GM12878 (cell line): Measurements from ENCODE around the gene HOXC12. TPM values are rescaled to one million over a fixed set of nuclear protein-coding genes. Genes with fewer than 3 reads are reported as not detected.
A peak's percentile ranks its signal among the peaks of the same experiment; 100 is the strongest.

Experiments used
- BACH1 ChIP-seq: fragments of 450-650 bp; IDR thresholded peaks from 2 replicates; pipeline ENCODE4 v1.6.1; 2017; ENCODE audit warnings: mild to moderate bottlenecking, borderline replicate concordance
- BRCA1 ChIP-seq: IDR thresholded peaks from 2 replicates; pipeline ENCODE4 v1.6.1; 2011; ENCODE audit warnings: low read depth, low read length, improper control_type of control experiment
- EP300 ChIP-seq, 2 experiments: fragments of 150-350 bp in 1 of 2; IDR thresholded peaks; 2 replicates each; pipeline ENCODE4 v1.6.1; 2011 to 2012; ENCODE audit warnings: low read depth in 2 of 2, low read length in 2 of 2, borderline replicate concordance in 1 of 2, improper control_type of control experiment in 1 of 2, inconsistent platforms in 1 of 2; ENCODE audit not compliant: control insufficient read depth in 1 of 2
- ETV6 ChIP-seq, 2 experiments: fragments of 450-650 bp in 1 of 2; IDR thresholded peaks in 1 of 2; conservative IDR thresholded peaks in 1 of 2; 2 replicates each; pipeline ENCODE4 v1.6.1; 2014; ENCODE audit warnings: antibody characterized with exemption in 1 of 2, borderline replicate concordance in 1 of 2, low read depth in 1 of 2, mild to moderate bottlenecking in 1 of 2, moderate library complexity in 1 of 2
- IKZF1 ChIP-seq: fragments of 450-650 bp; conservative IDR thresholded peaks from 2 replicates; pipeline ENCODE4 v1.6.1; 2017; ENCODE audit warnings: antibody characterized with exemption, mild to moderate bottlenecking
- JUND ChIP-seq: IDR thresholded peaks from 2 replicates; pipeline ENCODE4 v1.6.1; 2012; ENCODE audit warnings: low read depth, mild to moderate bottlenecking, low read length, improper control_type of control experiment, moderate library complexity
- MEF2A ChIP-seq: IDR thresholded peaks from 2 replicates; pipeline ENCODE4 v1.6.1; 2011; ENCODE audit warnings: low read depth, mild to moderate bottlenecking, low read length, moderate library complexity; ENCODE audit not compliant: insufficient read depth
- MTA2 ChIP-seq: fragments of 450-650 bp; IDR thresholded peaks from 2 replicates; pipeline ENCODE4 v1.6.1; 2016; ENCODE audit warnings: low read depth, mild to moderate bottlenecking, moderate library complexity
- NFIC ChIP-seq: IDR thresholded peaks from 2 replicates; pipeline ENCODE4 v1.6.1; 2012; ENCODE audit warnings: low read depth, mild to moderate bottlenecking, inconsistent platforms, low read length, moderate library complexity
- NFYB ChIP-seq: IDR thresholded peaks from 2 replicates; pipeline ENCODE4 v1.6.1; 2011; ENCODE audit warnings: low read depth, mild to moderate bottlenecking, low read length, improper control_type of control experiment, moderate library complexity; ENCODE audit not compliant: insufficient read depth
- PML ChIP-seq: IDR thresholded peaks from 2 replicates; pipeline ENCODE4 v1.6.1; 2012; ENCODE audit warnings: low read length, inconsistent platforms
- RAD51 ChIP-seq: fragments of 450-650 bp; IDR thresholded peaks from 2 replicates; pipeline ENCODE4 v1.6.1; 2016; ENCODE audit warnings: moderate library complexity, mild to moderate bottlenecking, inconsistent platforms
- SIX5 ChIP-seq: IDR thresholded peaks from 2 replicates; pipeline ENCODE4 v1.6.1; 2011; ENCODE audit warnings: mild to moderate bottlenecking, low read depth, low read length, moderate library complexity; ENCODE audit not compliant: severe bottlenecking
- SMARCA5 ChIP-seq: fragments of 450-650 bp; IDR thresholded peaks from 2 replicates; pipeline ENCODE4 v1.6.1; 2017; ENCODE audit warnings: mild to moderate bottlenecking
- SREBF2 ChIP-seq: IDR thresholded peaks from 2 replicates; pipeline ENCODE4 v1.6.1; 2012; ENCODE audit warnings: mild to moderate bottlenecking, low read length
- TAF1 ChIP-seq: IDR thresholded peaks from 2 replicates; pipeline ENCODE4 v1.6.1; 2011; ENCODE audit warnings: mild to moderate bottlenecking, low read depth, low read length, borderline replicate concordance
- TCF12 ChIP-seq: IDR thresholded peaks from 2 replicates; pipeline ENCODE4 v1.6.1; 2011; ENCODE audit warnings: low read depth, mild to moderate bottlenecking, low read length
- TCF3 ChIP-seq: IDR thresholded peaks from 2 replicates; pipeline ENCODE4 v1.6.1; 2012; ENCODE audit warnings: low read depth, mild to moderate bottlenecking, low read length, borderline replicate concordance; ENCODE audit not compliant: insufficient read depth
- YY1 ChIP-seq: IDR thresholded peaks from 2 replicates; pipeline ENCODE4 v1.6.1; 2011; ENCODE audit warnings: low read depth, mild to moderate bottlenecking, low read length
- ZBED1 ChIP-seq: IDR thresholded peaks from 2 replicates; pipeline ENCODE4 v1.6.1; 2016; ENCODE audit warnings: borderline replicate concordance
- ZNF207 ChIP-seq: fragments of 450-650 bp; IDR thresholded peaks from 2 replicates; pipeline ENCODE4 v1.6.1; 2014; ENCODE audit warnings: antibody characterized with exemption, mild to moderate bottlenecking, borderline replicate concordance
- ZNF622 ChIP-seq: fragments of 450-650 bp; IDR thresholded peaks from 2 replicates; pipeline ENCODE4 v1.6.1; 2017; ENCODE audit warnings: mild to moderate bottlenecking, inconsistent platforms
- polyA plus RNA-seq, 11 experiments: library from polyadenylated mRNA; depleted of rRNA in 4 of 11; unstranded in 6 of 11; stranded (reverse) in 5 of 11; fragments of >200 nt; fragmentation: Nextera tagmentation in 4 of 11; fragmentation: Illumina TruSeq in 1 of 11; extraction: Ambion mirVana in 4 of 11; extraction: Trizol in 1 of 11; gene quantifications; 1 replicate in 1 of 11; 2 replicates in 10 of 11; pipeline versions ENCODE4 v1.2.1 to v1.2.3, GENCODE V29; 2011 to 2016; ENCODE audit warnings: inconsistent platforms in 2 of 11, missing spikeins in 2 of 11, low read depth in 1 of 11
- total RNA-seq, 4 experiments: library from RNA; depleted of rRNA in 3 of 4; stranded (reverse); fragments of >200 nt in 3 of 4; fragmentation: Illumina TruSeq in 1 of 4; extraction: Trizol in 1 of 4; gene quantifications; 2 replicates each; pipeline versions ENCODE4 v1.2.1 to v1.2.3, GENCODE V29; 2013 to 2021
- TF ChIP-seq, protein P1 (sequence below): IDR thresholded peaks from 2 replicates; pipeline ENCODE4 v1.6.1; 2011; ENCODE audit warnings: low read depth, low read length, improper control_type of control experiment, borderline replicate concordance
- TF ChIP-seq, protein P2 (sequence below): fragments of 450-650 bp; formaldehyde crosslinking; IDR thresholded peaks from 2 replicates; pipeline ENCODE4 v1.5.0; 2022; ENCODE audit warnings: mild to moderate bottlenecking, missing genetic modification characterization

Gene HOXC12
- total and polyA plus RNA-seq, 10 of the 15 experiments (the other 5 are each of a cell fraction or from before 2014, with no cell fraction given) = not detected

DNA sequence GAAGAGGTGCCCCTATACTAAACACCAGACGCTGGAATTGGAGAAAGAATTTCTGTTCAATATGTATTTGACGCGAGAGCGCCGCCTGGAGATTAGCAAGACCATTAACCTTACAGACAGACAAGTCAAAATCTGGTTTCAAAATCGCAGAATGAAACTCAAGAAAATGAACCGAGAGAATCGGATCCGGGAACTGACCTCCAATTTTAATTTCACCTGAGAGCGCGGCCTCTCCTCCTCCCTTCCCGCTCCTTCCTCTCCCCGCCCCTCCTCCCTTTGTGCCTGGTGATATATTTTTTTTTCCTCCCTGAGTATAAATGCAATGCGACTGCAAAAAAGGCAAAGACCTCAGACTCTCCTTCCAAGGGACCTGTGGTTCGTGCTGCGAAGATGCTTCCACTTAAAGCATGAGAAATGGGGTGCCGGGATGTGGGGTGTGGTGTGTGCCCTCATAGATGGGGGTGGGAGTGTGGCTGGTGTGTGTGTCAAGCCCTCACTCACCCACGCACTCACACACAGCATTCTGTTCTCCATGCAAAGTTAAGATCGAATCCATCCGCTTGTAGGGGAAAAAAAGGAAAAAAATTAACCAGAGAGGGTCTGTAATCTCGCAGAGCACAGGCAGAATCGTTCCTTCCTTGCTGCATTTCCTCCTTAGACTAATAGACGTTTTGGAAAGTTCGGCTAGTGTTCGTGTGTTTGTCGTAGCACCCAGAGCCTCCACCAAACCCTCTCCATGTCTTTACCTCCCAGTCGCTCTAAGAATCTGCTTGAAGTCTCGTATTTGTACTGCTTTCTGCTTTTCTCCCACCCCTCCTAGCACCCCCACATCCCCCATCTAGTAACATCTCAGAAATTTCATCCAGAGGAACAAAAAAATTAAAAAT lies 34.8 kb downstream of the HOXC12 start (continued):
- TF ChIP-seq RAD51 (no peak), ZNF622 (no peak), BACH1 (no peak), BRCA1 (no peak), TCF12 (no peak), NFIC (no peak), IKZF1 (peak; percentile 35; the same call in 1 of the 2 replicates), ZBED1 (no peak), ZNF207 (no peak), TAF1 (no peak), SIX5 (peak; percentile 11), NFYB (no peak), JUND (no peak), EP300 (IDR thresholded peaks at IDR 0.05; ENCODE audit: borderline replicate concordance in 1 of 2, control insufficient read depth in 1 of 2, low read depth in 2 of 2, low read length in 2 of 2) (0 out of 4 replicates have a peak, but pooled peaks of 1 of the 2 experiments have one; percentile 18), MTA2 (0 out of 2 replicates have a peak, but pooled peaks have one; percentile 15), YY1 (no peak), TCF3 (no peak), SMARCA5 (no peak), PML (no peak), SREBF2 (no peak), ETV6 (conservative IDR thresholded peaks at IDR 0.05 in 1 of 2, IDR thresholded peaks at IDR 0.05 in 1 of 2; ENCODE audit: borderline replicate concordance in 1 of 2, low read depth in 1 of 2) (0 out of 4 replicates have a peak, but pooled peaks of 1 of the 2 experiments have one; percentile 11), MEF2A (no peak)
- TF ChIP-seq, protein P1, sequence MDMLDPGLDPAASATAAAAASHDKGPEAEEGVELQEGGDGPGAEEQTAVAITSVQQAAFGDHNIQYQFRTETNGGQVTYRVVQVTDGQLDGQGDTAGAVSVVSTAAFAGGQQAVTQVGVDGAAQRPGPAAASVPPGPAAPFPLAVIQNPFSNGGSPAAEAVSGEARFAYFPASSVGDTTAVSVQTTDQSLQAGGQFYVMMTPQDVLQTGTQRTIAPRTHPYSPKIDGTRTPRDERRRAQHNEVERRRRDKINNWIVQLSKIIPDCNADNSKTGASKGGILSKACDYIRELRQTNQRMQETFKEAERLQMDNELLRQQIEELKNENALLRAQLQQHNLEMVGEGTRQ = no peak
- TF ChIP-seq, protein P2, sequence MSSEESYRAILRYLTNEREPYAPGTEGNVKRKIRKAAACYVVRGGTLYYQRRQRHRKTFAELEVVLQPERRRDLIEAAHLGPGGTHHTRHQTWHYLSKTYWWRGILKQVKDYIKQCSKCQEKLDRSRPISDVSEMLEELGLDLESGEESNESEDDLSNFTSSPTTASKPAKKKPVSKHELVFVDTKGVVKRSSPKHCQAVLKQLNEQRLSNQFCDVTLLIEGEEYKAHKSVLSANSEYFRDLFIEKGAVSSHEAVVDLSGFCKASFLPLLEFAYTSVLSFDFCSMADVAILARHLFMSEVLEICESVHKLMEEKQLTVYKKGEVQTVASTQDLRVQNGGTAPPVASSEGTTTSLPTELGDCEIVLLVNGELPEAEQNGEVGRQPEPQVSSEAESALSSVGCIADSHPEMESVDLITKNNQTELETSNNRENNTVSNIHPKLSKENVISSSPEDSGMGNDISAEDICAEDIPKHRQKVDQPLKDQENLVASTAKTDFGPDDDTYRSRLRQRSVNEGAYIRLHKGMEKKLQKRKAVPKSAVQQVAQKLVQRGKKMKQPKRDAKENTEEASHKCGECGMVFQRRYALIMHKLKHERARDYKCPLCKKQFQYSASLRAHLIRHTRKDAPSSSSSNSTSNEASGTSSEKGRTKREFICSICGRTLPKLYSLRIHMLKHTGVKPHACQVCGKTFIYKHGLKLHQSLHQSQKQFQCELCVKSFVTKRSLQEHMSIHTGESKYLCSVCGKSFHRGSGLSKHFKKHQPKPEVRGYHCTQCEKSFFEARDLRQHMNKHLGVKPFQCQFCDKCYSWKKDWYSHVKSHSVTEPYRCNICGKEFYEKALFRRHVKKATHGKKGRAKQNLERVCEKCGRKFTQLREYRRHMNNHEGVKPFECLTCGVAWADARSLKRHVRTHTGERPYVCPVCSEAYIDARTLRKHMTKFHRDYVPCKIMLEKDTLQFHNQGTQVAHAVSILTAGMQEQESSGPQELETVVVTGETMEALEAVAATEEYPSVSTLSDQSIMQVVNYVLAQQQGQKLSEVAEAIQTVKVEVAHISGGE (CRISPR knock-in tag) = no peak
